ENCODE measurements around the gene TMCC1.
"Not testable (repeated sequence)": the region's sequence is repeated elsewhere in the genome, so short reads cannot be mapped to it uniquely, and the experiment has no call there.

The TMCC1 gene

DNA sequence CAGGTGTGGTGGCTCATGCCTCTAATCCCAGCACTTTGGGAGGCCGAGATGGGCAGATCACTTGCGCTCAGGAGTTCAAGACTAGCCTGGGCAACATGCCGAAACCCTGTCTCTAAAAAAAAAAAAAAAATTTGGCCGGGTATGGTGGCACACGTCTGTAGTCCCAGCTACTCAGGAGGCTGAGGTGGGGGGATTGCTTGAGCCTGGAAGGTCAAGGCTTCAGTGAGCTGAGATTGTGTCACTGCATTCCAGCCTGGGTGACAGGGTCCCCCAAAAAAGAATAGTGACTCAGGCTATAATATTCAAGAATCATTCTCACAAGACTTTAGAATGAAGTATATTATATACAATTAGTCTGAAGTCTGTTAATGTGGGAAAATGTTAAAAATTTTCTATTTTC is 216.5 kb downstream of the TMCC1 start:
- DNase-seq (ENCODE audit: low spot score): no peak

DNA sequence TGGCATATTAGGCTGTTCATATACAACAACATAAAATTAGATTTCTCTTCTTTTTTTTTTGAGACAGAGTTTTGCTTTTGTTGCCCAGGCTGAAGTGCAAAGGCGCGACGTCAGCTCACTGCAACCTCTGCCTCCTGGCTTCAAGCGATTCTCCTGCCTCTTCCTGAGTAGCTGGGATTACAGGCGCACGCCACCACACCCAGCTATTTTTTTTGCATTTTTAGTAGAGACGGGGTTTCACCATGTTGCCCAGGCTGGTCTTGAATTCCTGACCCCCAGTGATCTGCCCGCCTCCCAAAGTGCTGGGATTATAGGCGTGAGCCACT is 218.8 kb downstream of the TMCC1 start:
- not testable (repeated sequence) for DNase-seq (ENCODE audit: low spot score)

DNA sequence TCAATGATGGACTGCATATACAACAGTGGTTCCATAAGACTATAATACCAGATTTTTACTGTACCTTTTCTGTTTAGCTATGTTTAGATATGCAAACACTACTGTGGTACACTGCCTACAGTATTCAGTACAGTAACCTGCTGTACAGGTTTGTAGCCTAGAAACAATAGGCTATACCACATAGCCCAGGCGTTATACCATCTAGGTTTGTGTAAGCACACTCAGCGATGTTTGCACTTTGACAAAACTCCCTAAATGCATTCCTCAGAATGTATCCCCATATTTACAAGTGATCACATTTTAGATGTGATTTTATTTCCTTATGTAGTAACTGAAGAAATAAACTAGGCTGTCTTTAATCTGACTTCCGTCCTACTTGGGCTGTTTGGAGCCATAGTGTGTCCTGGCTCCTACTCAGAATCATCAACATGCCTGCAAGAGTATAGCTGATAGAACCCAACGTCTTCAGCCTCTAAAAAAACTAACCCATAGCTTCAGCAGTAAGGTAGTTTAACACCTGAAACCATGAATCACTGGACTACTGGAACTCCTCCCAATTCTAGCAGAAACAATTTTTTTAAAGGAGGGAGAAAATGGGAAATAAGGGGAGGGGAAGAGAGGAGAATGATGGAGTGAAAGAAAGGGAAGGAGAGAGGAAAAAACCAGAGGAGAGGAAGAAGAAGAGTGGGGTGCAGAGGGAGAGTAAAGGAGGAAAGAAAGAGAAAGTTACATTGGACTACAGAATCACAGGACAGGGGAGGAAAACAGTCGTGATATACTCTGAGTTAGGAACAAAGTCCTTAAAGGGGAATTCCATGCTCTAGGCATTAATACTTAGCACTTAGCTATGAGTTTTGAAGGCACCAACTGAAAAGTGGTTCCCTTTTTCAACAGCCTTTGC is 219.4 kb downstream of the TMCC1 start:
- no peak for DNase-seq (ENCODE audit: low spot score)

DNA sequence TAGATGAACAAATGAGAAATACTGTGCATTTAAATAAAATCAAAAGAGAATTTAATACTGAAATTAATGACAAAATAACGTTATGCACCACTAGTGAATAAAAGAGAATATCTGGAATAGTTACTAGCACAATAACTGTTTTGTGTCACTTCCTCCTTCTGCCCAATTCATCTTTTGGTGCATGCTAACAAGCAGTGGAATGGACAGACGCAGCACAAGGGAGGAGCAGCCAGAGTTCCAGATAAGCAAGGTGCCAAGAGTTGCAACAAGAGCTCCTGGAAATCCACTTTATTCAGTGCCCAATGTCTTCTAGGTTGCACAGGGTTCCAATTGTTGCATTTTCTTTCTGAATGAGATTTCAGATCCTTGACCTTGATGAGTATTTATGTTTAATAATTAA is 220.5 kb downstream of the TMCC1 start:
- DNase-seq (ENCODE audit: low spot score): no peak

DNA sequence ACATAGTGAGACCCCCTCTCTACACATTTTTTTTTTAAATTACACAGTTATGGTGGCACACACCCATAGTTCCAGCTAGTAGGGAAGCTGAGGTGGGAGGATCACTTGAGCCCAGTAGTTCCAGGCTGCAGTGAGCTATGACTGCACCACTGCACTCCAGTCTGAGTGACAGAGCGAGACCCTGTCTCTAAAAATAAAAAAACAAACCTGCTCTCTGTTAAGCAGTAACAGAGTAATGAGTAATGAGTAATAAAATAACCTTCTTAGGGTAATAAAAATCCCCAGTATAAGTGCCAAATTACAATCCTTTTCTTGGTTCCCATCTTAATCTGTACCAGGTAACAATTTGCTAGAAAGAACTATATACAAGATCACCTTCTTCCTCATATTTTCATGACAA is 221.1 kb downstream of the TMCC1 start:
- no peak for DNase-seq (ENCODE audit: low spot score)

DNA sequence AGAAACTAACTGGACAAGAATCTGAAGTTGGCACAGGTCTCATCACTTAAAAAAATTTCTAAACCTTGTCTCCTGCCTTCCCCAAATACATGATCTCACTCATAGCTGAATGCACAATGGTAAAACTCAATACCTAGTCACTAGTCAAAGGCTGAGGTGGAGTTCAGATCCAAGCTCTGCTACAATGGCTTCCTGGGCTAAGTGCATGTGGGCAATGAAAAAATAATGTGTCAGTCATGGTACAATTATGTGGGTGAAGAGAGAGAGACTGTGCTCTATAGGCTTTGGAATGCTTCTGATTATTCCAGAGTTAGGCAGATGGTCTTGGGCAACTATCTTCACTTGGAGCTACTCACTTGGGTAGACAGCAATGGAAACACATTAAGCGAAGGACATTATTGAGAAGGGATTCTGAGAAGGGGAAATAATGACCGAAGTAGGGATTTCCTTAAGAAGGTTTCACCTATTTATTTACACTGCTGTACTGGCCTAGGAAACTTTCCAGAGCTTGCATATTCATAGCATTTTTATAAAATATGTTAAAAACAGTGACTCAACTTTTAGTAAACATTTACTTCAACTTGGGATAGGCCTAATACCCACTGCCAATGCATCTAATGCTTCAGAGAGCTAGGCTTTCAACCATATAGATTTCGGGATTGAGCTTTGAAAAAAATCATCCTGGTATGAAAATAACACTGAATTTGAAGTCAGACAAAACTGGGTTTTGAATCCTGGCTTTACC is 228.3 kb downstream of the TMCC1 start:
- no peak for DNase-seq (ENCODE audit: low spot score)

DNA sequence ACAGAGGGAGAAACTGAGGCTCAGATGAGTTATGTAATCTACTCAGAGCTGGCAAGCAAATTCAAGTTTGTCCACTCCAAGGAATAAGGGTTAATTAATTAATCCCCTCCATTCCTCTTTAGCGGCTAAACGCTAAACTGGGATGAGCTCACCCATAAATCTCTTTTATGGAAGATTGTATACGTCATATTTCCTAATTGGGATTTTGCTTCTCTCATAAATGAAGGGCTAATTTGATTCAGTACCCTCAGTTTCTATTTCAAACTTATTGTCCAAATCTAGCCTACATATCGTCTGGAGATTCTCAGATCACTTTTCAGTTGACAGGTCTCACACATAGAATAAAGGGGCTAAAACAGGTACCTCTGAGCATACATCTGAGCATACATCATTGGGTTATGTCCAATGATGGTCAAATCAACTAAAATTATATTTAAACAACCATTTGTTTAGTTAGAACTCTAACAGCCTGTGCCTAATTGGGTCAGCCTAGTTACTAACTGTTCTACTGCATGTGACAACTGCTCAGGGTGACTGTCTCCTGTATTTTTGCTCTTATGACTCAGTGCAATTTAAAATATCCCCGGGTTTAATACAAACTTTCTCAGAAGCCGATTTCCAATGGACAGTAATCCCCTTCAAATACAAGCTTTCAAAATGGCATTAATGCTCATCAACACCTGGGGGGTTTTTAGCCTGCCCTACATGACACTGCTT is 229.4 kb downstream of the TMCC1 start:
- no peak for DNase-seq (ENCODE audit: low spot score)

DNA sequence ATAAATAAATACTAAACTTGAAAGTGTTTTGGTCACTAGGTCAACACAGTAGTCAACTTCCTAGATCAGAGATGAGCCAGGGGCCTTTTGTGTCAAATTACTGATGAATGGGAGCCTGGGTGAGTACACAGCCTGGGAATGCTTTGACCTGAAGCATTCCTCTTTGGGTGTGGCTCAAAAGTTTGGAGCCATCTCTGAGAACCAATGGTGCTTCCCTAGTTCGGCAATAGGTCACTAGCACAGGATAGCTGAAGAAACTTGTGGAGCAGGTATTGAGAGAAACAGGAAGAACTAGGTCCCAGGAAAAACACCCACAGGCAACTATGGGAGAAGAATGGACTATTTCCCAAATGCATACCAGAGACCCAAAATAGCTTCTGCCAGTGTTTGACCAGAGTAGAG is 230.5 kb downstream of the TMCC1 start:
- no peak for DNase-seq (ENCODE audit: low spot score)

DNA sequence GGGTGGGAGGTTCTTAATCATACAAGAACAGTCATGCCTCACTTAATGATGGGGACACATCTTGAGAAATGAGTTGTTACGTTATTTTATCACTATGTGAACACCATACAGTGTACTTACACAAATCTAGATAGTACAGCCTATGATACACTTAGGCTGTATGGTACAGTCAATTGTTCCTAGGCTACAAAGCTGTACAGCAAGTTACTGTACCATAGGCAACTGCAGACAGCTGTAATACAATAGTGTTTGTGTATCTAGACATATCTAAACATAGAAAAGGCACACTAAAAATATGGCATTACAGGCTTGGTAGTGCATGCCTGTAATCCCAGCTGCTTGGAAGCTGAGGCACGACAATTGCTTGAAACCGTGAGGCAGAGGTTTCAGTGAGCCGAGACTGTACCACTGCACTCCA is 231.3 kb downstream of the TMCC1 start:
- no peak for DNase-seq (ENCODE audit: low spot score)

DNA sequence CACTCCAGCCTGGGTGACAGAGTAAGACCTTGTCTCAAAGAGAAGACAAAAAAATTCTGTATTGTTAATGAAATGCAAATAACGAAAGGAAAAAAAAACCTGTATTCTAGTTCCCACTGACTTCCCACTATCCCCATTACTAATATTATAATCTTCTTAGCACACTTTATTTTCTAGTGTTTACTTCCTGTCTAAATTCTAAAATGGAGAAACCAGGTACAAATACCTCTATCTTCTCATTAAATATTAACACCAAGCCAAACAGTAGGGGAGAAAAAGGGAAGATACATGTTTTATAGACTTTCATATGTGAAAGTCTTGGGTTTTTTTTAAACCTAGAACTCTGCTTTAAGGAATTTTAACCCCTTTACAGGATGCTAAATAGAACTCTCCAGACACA is 231.7 kb downstream of the TMCC1 start:
- no peak for DNase-seq (ENCODE audit: low spot score)

DNA sequence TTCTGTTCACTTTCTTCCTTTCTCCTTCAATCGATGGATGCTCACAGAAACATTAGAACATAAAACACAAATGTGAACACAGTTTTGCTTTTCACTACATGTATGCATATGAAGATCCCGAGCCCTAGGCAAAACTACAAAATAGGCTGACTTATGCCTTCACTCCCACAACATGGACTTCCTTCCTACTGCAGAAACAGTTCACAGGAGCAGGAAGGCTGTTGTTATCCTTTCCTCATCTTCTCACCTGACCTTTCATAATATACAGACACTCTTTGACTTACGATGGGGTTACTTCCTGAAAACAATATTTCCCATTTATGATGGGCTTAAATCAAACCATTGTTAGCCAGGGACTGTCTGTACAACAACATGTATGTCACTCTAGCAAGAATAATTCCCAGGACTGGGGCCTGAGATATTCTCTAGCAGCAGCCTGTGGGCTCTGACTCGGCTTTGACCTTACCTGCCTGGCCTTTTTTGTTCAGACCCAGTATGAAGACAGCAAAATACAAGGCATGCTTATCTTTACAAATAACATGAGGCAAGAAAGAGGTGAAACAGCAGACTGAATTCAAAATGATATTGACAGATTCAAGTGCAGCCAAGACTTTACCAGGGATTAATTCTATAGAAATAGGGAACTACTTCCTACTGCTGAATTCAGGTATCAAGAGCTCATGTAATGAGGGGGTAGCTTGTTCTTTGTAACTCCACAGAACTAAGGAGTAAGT is 235.2 kb downstream of the TMCC1 start:
- DNase-seq (ENCODE audit: low spot score): no peak

DNA sequence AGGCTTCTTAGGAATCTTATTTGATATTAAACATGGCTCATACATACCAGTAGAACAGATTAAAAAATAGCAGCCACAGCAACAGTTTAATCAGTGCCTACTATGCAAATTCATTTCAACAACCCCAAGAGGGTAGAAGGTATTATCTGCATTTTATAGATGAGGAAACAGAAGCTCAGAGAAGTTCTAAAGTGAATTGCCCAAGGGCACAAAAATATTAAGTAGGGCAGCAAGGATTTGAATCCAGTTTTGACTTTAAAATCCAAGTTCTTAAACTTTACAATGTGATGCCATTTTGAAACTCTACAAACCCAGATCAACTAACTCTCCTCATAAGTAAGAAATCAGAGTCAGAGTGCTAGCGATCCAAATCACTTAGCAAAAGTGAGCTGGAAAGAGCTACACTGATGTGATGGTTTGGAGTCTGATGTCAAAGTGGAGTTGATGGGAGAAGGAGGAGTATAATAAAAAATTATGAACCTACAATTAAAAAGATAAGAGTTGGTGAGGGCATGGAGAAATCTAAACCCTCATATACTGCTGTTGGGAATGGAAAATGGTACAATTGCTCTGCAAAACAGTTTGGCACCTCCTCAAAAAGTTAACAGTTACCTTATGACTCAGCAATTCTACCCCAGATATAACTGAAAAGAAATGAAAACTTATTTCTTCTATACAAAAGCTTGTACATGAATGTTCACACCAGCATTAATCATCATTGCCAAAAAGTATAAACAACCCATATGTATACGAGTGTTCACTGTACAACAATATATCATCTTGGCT is 236.1 kb downstream of the TMCC1 start:
- DNase-seq (ENCODE audit: low spot score): no peak

DNA sequence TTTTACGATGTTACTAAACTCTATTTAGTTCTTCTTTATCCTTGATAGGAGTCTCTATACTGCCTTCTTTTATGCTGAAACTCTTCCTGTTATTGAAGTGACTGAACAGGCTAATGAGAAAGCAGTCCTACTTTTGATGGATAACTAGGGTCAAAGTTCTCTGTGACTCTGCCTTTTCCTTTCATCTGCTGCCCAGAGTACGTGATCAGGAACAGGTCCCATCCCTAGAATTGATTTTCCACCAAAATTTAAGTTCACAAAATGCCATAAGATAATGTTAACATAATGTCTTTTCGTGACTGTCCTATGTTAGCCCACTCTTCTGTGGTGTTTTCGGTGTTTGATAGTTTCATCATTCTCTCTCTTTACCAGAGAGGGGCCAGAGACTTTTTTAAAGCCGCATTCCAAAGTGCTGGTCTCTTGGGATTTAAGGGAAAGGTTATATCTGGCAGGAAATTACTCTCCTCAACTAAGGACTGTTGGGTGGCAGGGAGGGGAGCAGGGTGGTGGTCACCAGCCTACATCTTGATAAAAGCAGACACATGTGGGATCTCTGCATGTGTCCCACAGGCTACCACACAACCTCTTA is 236.8 kb downstream of the TMCC1 start:
- DNase-seq (ENCODE audit: low spot score): no peak

DNA sequence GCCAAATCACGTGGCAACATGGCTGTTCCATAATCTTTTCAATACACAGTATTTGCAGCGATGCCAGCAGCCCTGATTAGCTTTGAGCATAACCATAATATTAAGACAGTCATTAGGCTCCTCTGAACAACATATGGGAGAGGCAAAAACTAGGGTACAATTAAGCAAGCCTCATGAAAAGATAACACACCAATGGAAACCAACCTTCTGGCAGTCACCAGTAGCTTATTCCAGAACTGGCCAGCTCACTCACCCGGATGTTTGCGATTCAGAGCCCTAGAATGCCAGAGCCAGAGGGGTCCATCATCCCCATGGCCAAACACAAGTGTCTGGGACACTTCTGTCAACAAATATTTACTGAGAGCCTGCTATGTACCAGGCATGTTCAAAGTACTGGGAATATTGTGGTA is 238.2 kb downstream of the TMCC1 start:
- no peak for DNase-seq (ENCODE audit: low spot score)

DNA sequence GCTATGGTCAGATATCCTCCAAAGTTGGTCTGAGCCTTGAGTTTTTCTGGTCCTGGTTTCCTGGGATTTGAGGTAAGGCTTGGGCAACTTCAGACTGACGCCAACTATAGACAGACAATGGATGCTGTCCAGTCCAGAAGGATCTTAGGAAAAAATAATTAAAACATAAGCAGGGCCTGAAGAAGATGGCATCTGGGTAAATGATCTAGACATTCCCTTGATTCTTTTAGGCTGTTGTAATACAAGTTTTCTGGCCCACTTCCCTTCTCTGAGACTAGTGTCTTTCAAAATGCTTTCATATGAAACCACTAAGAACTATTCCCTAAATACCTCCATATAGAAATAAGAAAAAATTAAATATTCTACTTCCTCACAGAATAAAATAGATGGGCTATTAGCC is 239.4 kb downstream of the TMCC1 start:
- DNase-seq (ENCODE audit: low spot score): no peak

DNA sequence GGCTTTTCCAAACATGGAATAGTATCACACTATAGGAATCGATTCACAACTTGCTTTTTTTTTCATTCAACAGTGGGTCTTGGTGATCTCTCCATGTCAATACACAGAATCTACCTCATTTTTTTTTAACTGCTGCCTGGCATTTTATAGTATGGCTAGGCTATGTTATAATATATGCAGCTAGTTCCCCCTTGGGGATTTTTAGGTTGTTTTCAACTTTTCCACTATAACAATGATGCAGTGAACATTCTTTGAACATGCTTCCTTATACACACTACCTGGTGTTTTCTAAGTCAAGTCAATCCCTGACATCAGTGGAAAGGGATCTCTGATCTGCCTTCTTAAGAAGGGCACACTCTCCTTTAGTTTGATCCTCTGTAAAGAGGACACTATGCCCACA is 240.5 kb downstream of the TMCC1 start:
- DNase-seq (ENCODE audit: low spot score): no peak

DNA sequence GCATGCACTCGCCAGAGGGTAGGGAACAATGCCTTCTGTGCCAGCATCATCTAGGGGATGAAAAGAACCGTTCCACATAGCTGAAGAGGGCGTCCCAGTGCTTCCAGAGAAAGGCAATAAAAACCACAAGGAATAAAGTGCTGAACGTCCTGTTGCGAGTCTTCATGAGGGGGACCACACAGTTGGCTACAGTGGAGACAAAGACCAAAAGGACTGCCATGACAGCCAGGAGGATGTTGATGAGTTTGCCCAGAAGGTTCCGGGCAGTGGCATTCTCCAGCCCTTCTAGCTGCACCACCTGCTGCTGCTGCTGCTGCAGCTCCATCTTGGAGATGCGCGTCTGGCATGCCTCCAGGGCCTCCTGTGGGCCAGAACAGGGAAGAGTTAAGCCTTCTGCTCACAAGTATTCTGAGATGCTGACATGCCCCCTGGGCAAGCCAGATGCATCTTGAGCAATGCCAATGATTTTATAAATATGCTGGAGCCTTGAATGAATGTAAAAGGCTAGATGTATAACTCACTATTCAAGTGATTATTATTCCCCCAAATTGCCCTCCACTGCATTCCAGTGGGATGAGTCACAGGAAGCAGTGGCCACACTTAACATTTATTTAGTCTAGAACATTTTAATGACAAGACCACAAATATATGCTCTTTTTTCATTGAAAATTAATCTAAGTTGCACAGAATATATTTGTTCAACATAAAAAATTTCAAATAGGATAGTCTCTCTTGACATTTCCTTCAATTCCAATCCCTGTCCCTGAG is 241.9 kb downstream of the TMCC1 start:
- no peak for DNase-seq (ENCODE audit: low spot score)

DNA sequence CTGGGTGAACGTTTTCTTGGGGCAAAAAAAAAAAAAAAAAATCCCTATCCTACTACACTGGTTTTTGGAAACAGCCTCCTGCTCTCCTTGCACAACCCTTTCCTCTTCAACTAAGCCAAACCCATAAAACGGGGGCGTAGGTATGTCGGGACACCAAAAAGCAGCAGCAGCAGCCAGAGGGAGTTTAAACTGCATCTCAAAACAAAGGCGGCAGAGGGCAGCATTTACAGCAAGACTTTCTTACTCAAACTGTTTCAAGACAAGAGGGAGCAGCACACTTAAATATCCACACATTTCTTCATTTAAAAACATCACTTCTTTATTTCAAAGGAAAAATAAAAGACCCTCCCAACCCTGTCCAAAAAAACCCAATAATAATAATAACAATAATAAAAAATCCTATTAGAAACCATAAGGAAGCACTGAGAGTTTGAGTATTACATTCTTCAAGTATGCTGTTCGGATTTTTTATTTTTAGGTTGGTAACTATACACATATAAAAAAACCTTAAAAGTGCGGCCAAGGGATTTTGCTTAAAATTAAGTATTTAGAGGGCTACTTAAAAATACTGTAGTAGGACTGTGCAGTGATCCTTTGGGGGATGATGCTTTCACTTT is 243.1 kb downstream of the TMCC1 start:
- DNase-seq (ENCODE audit: low spot score): peak; percentile 49

DNA sequence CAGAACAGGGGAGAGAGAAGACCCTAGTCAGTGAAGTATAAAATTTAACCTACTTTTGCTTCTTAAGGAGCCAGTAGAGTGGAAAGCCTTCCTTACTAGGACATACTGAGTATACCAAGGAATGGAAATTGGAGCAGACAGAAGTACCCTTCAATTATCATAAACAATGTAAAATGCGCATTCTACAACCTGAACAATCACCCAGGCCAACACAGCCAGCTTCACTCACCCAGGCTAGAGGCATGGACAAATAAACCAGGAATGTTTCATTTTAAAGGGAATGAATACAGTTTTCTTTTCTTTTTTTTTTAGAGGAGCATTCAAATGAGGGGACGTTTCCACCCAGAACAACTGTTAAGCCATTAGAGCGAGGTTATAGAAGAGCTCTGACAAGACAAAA is 245.1 kb downstream of the TMCC1 start:
- no peak for DNase-seq (ENCODE audit: low spot score)

DNA sequence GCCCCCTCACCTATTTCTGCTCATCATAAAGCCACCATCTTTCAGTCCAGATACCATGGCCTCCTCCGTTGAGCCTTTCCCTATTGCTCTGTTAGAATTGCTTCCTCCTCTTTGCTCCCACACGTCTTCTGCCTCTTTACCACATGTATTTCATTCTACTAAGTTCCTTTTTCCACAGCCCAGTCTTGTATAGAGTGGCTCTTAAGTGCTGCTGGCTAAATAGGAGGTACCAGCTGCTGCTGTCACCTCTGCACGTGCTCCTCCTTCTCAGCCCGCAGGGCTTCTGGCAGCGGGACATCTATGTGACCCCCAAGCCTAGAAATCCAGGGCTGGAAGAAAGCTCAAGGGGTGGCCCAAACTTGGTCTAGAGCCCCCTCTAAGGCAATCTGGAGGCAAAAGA is 248.2 kb downstream of the TMCC1 start:
- no peak for DNase-seq (ENCODE audit: low spot score)

All from hematopoietic multipotent progenitor cell treated with erythropoietin and hydrocortisone succinate and interleukin-3 and kit ligand, for 17 days (in vitro differentiated cells).